Peyer's patch (tissue), 4 donors: Measurements from ENCODE around the gene PITRM1.

Experiments
- CTCF ChIP-seq, 6 experiments: fragments of 450-650 bp in 4 of 6; fragments of 200-600 bp in 2 of 6; sonication (generic) in 1 of 6; IDR thresholded peaks; one replicate each; pipeline ENCODE4 v1.5.1; 2017 to 2019; ENCODE audit warnings: antibody characterized with exemption in 6 of 6, mild to moderate bottlenecking in 3 of 6, moderate library complexity in 1 of 6
- POLR2A ChIP-seq, 2 donors: fragments of 450-650 bp; IDR thresholded peaks; one replicate each; pipeline ENCODE4 v1.5.1; 2017; ENCODE audit warnings: antibody characterized with exemption in 2 of 2, mild to moderate bottlenecking in 2 of 2, moderate library complexity in 2 of 2

- TF ChIP-seq CTCF (IDR thresholded peaks at IDR 0.05) (no peak), POLR2A (IDR thresholded peaks at IDR 0.05) (no peak)
These were observed 37.8 kb upstream of the PITRM1 start for GRCh38 chr10:3210251-3210877.
